Activated CD8-positive, alpha-beta memory T cell treated with anti-CD3 and anti-CD28 coated beads for 36 hours (primary cell): Measurements from ENCODE around the gene ERGIC1. TPM values are rescaled to one million over a fixed set of nuclear protein-coding genes. Genes with fewer than 3 reads are reported as not detected.
"Not testable (repeated sequence)": the region's sequence is repeated elsewhere in the genome, so short reads cannot be mapped to it uniquely, and the experiment has no call there.

ENCODE experiments used
- CTCF ChIA-PET: fragments of 350-600 bp; sonication (Branson Sonifier 250); formaldehyde crosslinking; loops from one replicate; lab custom pipeline; 2021; ENCODE audit warnings: antibody characterized with exemption; lab: Charles Lee
- POLR2A ChIA-PET: fragments of 350-600 bp; sonication (Branson Sonifier 250); formaldehyde crosslinking; loops from one replicate; lab custom pipeline; 2021; ENCODE audit warnings: antibody characterized with exemption; lab: Charles Lee
- total RNA-seq, 2 experiments: library from RNA; stranded (reverse); gene quantifications; one replicate each; pipeline ENCODE4 v1.2.3, GENCODE V29; 2021

Gene ERGIC1
- total RNA-seq, 2 experiments from 2014 or later: 39.7 to 41.0 TPM

DNA sequence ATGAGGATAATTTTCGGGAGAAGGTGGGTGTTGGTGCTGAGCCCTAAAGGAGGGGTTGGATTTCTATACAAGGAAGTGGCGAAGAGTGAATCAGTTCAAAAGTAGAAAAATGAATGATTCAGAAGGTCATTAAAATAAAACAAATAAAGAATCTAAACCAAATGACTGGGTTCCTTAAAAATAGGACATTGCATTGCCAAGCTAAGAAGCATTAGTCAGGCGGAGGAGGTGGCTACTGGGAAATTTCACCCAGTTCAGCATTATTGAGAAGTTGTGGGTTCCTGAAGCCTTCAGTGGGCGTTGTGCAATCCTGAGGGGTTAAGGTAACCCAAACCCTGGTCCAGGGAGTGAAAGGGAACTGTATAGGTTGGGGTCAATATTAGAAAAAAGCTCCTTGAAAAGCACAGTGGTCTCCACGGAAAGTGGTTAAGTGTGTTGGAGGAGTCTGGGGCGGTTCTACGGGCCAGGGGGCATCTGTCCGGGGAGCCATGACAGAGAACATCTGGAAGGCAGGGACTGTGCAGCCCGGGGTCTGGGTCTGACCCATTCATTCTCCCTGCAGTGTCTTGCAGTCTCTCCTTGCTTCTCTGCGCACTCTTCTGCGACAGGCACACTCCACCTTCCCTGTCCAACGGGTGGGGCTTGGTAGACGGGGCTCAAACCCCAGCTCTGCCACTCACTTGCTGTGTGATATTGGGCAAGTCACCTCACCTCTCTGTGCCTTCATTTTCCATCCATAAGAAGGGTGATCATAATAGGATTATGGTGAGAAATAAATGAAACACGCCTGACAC, 35.4 kb upstream of the ERGIC1 start:
- POLR2A ChIA-PET: interaction anchor here (1.2 kb wide), 2 partner anchors 25 to 26 kb away, joined by 3 read pairs; no protein-coding TSS in a partner anchor

DNA sequence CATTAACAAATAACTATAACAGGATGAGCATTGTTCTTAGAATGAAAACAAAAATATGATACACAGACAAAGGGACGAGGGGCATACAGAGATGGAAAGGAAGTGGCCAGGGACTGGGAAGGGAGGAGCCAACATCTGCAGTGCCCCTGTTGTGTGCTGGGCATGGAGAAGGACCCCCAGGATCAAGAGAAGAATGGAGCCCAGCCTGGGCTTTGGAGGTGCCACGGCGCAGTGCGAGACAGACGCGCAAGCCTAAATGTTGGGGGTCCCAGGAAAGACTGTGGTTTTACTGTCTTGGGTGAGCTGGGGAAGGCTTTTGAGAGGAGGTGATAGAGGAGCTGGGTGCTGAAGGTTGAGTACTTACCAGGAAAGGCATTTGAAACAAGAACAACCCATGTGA, 34.6 kb upstream of the ERGIC1 start:
- CTCF ChIA-PET: no interaction called here
- POLR2A ChIA-PET: interaction anchor here (1.6 kb wide), 1 partner anchor 29 kb away, joined by 4 read pairs; the partner anchor contains the start of gene DUSP1

More for the DNA sequence above, 35.4 kb upstream of the ERGIC1 start:
- CTCF ChIA-PET: no interaction called here

DNA sequence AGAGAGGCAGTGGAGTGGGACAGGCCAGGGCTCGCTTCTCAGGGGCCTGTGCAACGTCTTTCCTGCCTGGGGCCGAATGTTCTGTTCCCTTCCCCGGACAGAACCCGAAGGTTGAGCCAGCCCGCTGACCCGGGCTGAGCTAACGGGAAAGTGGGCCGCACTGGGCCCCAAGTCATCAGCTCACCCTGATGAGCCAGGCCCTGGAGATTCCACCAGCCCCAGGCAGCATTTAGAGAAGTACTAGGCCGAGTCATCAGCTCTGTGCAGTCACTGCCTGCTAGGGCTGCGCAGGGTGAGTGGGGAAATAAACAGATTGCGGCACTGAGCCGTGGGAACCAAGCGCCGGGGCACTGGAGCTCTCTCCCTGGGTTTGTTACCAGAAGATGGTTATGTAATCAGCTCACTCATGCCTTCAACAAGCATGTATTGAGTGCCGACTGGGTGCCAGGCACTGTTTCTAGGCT, 33.9 kb upstream of the ERGIC1 start:
- CTCF ChIA-PET: no interaction called here
- POLR2A ChIA-PET: interaction anchor here (1.6 kb wide), 1 partner anchor 29 kb away, joined by 4 read pairs; the partner anchor contains the start of gene DUSP1

GRCh38 chr5:172801179-172801671, 32.8 kb upstream of the ERGIC1 start:
- ChIA-PET CTCF (no interaction called here), POLR2A (no interaction called here)

GRCh38 chr5:172802112-172802511, 31.9 kb upstream of the ERGIC1 start:
- POLR2A ChIA-PET: no interaction called here
- CTCF ChIA-PET: no interaction called here

DNA sequence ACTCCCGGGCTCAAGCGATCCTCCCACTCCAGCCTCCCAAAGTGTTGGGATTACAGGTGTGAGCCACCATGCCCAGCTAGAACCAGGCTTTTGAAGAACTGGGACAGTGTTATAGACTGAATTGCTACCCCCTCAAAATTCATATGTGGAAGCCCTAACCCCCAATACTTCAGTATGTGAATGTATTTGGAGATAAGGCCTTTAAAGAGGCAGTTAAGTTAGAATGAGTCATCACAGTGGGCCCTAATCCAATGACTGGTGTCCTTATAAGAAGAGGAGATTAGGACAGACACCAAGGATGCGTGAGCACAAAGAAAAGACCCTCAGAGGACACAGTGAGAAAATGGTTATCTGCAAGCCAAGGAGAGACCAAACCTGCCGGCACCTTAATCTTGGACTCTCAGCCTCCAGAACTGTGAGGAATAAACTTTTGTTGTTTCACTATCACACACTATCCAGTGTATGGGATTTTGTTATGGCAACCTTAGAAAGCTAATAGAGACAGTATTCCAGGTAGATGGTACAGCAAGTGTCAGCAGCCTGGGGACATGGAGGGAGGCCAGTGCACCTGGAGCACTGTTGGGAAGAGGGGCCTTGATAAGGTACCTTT, 31.4 kb upstream of the ERGIC1 start:
- CTCF ChIA-PET: interaction anchor here (0.6 to 1.9 kb wide), 2 partner anchors 31 to 36 kb away, joined by 4 read pairs; no protein-coding TSS in a partner anchor
- POLR2A ChIA-PET: no interaction called here

- POLR2A ChIA-PET: no interaction called here
Measured at GRCh38 chr5:172805018-172805683, 28.9 kb upstream of the ERGIC1 start.

DNA sequence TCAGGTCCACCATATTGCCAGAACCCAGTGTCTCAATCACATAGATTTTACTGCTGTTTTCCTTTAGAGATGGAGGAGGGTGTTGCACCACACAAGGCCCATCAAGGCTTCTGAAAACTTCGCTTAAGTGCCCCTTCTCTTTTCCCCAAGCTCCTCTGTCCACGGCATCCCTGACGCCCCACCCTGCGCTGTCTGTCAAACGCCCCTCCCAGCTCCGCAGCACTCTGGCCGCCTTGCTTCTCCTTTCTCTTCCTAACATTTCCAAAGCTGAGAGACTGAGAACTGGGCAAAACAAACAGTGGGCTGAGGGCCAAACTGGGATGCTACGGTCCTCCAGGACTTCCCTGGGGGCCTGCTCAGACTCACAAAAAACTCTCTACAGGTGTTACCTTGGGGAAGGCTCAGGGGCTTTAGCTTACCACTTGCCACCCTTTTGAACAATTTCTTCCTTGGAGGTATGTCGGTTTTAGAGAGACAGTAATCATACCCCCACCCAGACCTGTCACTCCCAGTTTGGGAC, 28.3 kb upstream of the ERGIC1 start:
- CTCF ChIA-PET: interaction anchor here (0.6 to 1.3 kb wide), 4 partner anchors 34 to 127 kb away, joined by 3 to 4 read pairs (median 3); partner anchors contain the start of gene DUSP1
- POLR2A ChIA-PET: interaction anchor here (2.3 kb wide), 1 partner anchor 35 kb away, joined by 15 read pairs; the partner anchor contains the start of gene DUSP1

More at GRCh38 chr5:172805018-172805683, 28.9 kb upstream of the ERGIC1 start:
- CTCF ChIA-PET: interaction anchor here (1.0 to 1.3 kb wide), 3 partner anchors 35 to 127 kb away, joined by 3 read pairs; partner anchors contain the start of gene DUSP1

- ChIA-PET CTCF (interaction anchor here (0.6 to 1.5 kb wide), 7 partner anchors 22 to 124 kb away, joined by 3 to 8 read pairs (median 3); no protein-coding TSS in a partner anchor), POLR2A (interaction anchor here (0.6 to 2.3 kb wide), 7 partner anchors 17 to 177 kb away, joined by 3 to 15 read pairs (median 5); partner anchors contain the start of genes ATP6V0E1 and DUSP1)
Measured at GRCh38 chr5:172806897-172807672, 27.0 kb upstream of the ERGIC1 start.

- ChIA-PET CTCF (interaction anchor here (0.6 to 1.5 kb wide), 7 partner anchors 21 to 124 kb away, joined by 3 to 8 read pairs (median 3); no protein-coding TSS in a partner anchor), POLR2A (interaction anchor here (0.6 to 2.3 kb wide), 6 partner anchors 29 to 176 kb away, joined by 3 to 15 read pairs (median 4); partner anchors contain the start of genes ATP6V0E1 and DUSP1)
Measured at GRCh38 chr5:172807766-172808311, 26.2 kb upstream of the ERGIC1 start.

DNA sequence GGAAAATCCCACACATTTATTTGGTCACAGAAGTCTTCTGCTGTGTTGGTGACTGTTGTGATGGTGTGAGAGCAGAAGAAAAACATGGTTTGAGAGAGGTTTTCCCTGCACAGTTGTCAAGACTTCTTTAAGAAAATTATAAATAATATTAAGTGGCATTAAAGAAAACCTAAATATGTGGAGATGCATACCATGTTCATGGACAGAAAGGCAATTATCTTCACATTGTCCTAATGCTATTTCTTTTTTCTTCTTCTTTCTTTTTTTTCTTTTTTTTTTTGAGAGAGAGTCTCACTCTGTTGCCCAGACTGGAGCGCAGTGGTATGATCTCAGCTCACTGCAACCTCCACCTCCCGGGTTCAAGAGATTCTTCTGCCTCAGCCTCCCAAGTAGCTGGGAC, 24.3 kb upstream of the ERGIC1 start:
- ChIA-PET CTCF (no interaction called here), POLR2A (no interaction called here)

GRCh38 chr5:172810996-172811395, 23.1 kb upstream of the ERGIC1 start:
- POLR2A ChIA-PET, CTCF ChIA-PET: not testable (repeated sequence)

GRCh38 chr5:172815631-172816030, 18.4 kb upstream of the ERGIC1 start:
- ChIA-PET POLR2A (no interaction called here), CTCF (no interaction called here)

- CTCF ChIA-PET: no interaction called here
- POLR2A ChIA-PET: no interaction called here
Measured at GRCh38 chr5:172816925-172817562, 17.0 kb upstream of the ERGIC1 start.

DNA sequence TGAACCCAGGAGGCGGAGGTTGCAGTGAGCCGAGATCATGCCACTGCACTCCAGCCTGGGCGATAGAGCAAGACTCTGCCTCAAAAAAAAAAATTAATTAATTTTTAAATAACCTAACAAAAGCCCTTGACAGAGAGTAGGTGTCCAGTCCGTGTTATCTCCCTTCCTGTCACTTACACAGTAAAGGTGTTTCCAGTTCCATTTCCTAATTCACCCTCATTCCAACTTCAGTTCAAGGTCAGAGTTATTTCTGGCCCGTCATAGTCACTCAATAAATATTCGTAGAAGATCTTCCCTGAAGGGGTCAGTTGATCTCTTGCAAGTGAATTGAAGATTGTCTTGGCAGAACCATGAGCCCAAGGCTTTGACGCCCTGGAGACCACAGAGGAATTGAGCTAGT, 16.4 kb upstream of the ERGIC1 start:
- CTCF ChIA-PET: no interaction called here
- POLR2A ChIA-PET: no interaction called here

DNA sequence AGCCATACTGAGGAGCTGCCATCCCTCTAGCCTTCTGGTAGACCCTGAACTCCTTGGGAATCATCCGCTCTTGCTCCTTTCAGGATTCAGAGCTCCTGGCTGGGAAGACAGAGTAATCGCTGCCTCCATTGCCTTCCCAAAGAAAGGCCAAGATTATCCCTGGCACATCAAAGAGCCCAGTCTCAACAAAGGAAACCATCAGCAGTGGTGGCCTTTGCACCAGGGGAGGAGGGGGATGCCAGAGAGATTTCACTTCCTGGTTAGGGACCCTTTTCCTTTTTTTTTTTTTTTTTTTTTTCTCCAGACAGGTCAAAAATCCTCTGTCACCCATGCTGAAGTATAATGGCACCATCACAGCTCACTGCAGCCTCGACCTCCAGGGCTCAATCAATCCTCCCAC, 16.0 kb upstream of the ERGIC1 start:
- ChIA-PET CTCF (interaction anchor here (0.7 kb wide), 1 partner anchor 354 kb away, joined by 5 read pairs; no protein-coding TSS in a partner anchor), POLR2A (no interaction called here)

DNA sequence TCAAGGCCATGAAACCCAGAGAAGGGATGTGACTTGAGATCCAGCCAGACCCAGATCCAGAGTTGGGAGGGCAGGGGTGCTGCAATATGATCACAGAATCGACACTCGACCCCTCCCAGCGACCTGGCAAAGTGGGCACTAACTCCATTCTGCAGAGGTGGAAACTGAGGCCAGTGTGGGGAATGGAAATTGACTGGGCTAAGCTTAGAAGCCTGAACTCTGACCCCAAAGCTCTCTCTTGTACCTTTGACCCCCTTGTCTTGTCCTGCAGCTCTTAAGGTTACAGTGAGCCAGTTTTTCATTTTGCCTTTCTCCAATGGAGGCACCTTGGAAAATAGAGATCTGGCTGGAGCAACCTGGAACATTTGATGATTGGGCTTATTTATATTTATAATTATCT, 14.5 kb upstream of the ERGIC1 start:
- POLR2A ChIA-PET: no interaction called here

More for the DNA sequence above, 14.5 kb upstream of the ERGIC1 start:
- CTCF ChIA-PET: no interaction called here
